Neutrophil (primary cell): ENCODE measurements around the gene RENBP.

Source experiments
- H3K27ac ChIP-seq: fragments of 200-600 bp; sonication (generic); 2 replicates; pipeline ENCODE4 v1.5.1; 2016; ENCODE audit warnings: mild to moderate bottlenecking, moderate library complexity
- H3K27me3 ChIP-seq: fragments of 200-600 bp; sonication (generic); 2 replicates; pipeline ENCODE4 v1.6.0; 2016; ENCODE audit warnings: mild to moderate bottlenecking
- H3K36me3 ChIP-seq: fragments of 200-600 bp; sonication (generic); 2 replicates; pipeline ENCODE4 v1.5.1; 2017
- H3K4me1 ChIP-seq, 2 experiments: fragments of 200-600 bp in 1 of 2; sonication (generic) in 1 of 2; 1 replicate in 1 of 2; 2 replicates in 1 of 2; pipeline versions ENCODE4 v1.5.1 to v1.6.1; 2013 to 2016; ENCODE audit warnings: low read depth in 1 of 2, low read length in 1 of 2, mild to moderate bottlenecking in 1 of 2, moderate library complexity in 1 of 2; ENCODE audit not compliant: control insufficient read depth in 1 of 2, insufficient read depth in 1 of 2
- H3K4me3 ChIP-seq, 2 experiments: fragments of 200-600 bp in 1 of 2; sonication (generic) in 1 of 2; 1 replicate in 1 of 2; 2 replicates in 1 of 2; pipeline ENCODE4 v1.5.1; 2013 to 2016; ENCODE audit warnings: low read depth in 1 of 2, low read length in 1 of 2, mild to moderate bottlenecking in 1 of 2, moderate library complexity in 1 of 2
- H3K9me3 ChIP-seq: fragments of 200-600 bp; sonication (generic); 2 replicates; pipeline ENCODE4 v1.5.1; 2016
- CTCF ChIP-seq: fragments of 200-600 bp; sonication (generic); IDR thresholded peaks from 2 replicates; pipeline ENCODE4 v1.5.1; 2016; ENCODE audit warnings: antibody characterized with exemption

The RENBP gene

DNA sequence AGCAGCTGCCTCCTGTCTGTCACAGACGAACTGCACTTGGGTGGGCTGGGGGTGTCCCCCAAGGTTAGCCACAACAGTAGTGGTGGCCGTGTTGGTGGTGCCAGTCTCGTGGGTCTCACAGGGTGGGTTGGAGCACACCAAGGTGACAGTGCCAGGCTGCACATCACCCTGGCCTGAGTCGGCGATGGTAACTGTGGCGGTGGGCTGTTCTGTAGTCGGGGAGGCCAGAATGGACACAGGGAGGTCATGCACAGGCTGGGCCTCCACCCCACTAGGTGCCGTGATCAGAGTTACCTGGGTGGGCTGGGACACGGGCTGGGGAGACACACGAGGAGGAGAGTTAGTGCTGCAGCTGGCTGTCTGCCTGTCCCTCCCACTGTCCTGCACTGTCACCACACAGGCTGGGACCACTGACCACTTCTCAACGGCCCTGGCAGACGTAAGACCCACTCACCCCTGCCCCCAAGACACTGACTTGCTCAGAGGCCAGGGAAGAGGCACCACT, 10.8 kb upstream of the RENBP start:
- no peak overlapping the region for H3K4me3 ChIP-seq
- peaks cover 65% of the 10 kb centered on the region for H3K36me3 ChIP-seq
- no peaks in the 10 kb centered on the region for H3K4me1 ChIP-seq
- H3K27ac ChIP-seq: no peak overlapping the region
- H3K9me3 ChIP-seq: no peaks in the 10 kb centered on the region
- H3K27me3 ChIP-seq: no peaks in the 10 kb centered on the region
- TF ChIP-seq CTCF: no peak

GRCh38 chrX:153954558-153955227, 10.2 kb upstream of the RENBP start:
- Histone ChIP-seq H3K36me3 (peaks cover 60% of the 10 kb centered on the region), H3K4me3 (no peak overlapping the region), H3K27ac (no peak overlapping the region), H3K9me3 (no peaks in the 10 kb centered on the region), H3K4me1 (peaks cover 0 to under 1% of the 10 kb centered on the region in 2 experiments), H3K27me3 (no peaks in the 10 kb centered on the region)
- TF ChIP-seq CTCF: no peak

DNA sequence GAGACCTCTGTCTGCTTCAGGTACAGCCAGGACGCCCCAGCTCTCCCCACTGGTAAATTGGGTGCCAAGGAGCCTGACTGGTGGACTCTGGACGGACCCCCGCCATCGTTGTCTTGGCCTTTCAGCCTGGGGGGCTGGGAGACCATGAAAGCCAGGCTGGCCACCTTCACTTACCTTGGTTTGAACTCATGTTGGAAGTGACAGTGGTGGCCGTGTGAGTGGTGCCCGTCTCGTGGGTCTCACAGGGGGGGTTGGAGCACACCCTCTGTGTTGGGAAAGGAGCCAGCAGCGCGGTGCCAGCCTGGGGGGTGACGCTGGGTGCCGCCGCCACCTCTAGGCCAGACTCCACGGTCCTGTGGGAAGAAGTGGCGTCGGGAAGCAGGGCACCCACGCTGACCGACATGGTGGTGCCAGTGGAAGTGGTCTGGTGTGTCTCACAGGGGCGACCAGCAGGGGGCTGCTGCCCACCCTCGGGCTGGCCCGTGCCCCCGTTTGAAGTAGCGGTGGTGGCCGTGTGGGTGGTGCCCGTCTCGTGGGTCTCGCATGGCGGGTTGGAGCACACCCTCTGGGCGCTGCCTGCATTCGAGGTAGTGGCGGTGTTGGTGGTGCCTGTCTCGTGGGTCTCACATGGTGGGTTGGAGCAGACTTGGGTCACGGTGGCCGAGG, 9.6 kb upstream of the RENBP start:
- no peak overlapping the region for H3K27ac ChIP-seq
- H3K4me3 ChIP-seq: no peak overlapping the region
- peaks cover 53% of the 10 kb centered on the region for H3K36me3 ChIP-seq
- no peak for TF ChIP-seq CTCF
- H3K4me1 ChIP-seq: peaks cover 0 to 6% of the 10 kb centered on the region in 2 experiments
- no peaks in the 10 kb centered on the region for H3K27me3 ChIP-seq
- no peaks in the 10 kb centered on the region for H3K9me3 ChIP-seq

DNA sequence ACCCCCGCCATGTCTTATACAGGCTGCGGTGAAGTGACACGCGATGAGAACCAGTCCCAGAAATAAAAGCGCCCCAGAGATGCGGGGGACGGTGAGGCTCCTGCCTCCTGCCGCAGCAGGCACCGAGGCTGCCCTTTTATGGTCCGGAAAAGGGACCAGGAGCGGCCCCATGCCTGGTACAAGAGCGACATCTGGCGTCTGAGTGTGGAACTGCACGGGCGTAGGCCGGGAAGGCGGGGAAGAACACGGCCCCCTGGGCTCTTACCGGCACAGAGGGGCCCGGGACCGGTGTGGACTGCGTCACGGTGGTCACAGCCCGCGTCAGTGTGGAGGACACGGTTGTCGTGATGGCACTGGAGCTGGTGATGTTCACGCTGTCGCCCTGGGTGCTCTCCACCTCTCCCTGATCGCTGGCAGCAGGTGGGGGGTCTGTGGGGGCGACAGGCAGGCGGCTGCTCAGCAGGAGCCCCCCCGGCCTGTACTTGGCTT, 8.9 kb upstream of the RENBP start:
- H3K36me3 ChIP-seq: peaks cover 47% of the 10 kb centered on the region
- H3K4me3 ChIP-seq: no peak overlapping the region
- no peak overlapping the region for H3K27ac ChIP-seq
- H3K9me3 ChIP-seq: no peaks in the 10 kb centered on the region
- peaks cover 0 to 13% of the 10 kb centered on the region in 2 experiments for H3K4me1 ChIP-seq
- peak; percentile 90 for TF ChIP-seq CTCF
- H3K27me3 ChIP-seq: no peaks in the 10 kb centered on the region

- Histone ChIP-seq H3K27me3 (no peaks in the 10 kb centered on the region), H3K27ac (no peak overlapping the region), H3K4me1 (peaks cover 0 to 22% of the 10 kb centered on the region in 2 experiments), H3K36me3 (peaks cover 38% of the 10 kb centered on the region), H3K9me3 (no peaks in the 10 kb centered on the region), H3K4me3 (no peak overlapping the region)
- TF ChIP-seq CTCF: no peak
These were observed 8.1 kb upstream of the RENBP start for GRCh38 chrX:153952373-153953026.
